C4-2B (cell line): Measurements from ENCODE around the gene FUT4.
"Not testable (repeated sequence)": the region's sequence is repeated elsewhere in the genome, so short reads cannot be mapped to it uniquely, and the experiment has no call there.

ENCODE experiments used
- H3K27ac ChIP-seq: fragments of 450-650 bp; 2 replicates; pipeline ENCODE4 v1.5.1; 2017
- CTCF ChIP-seq: fragments of 450-650 bp; conservative IDR thresholded peaks from 2 replicates; pipeline ENCODE4 v1.5.1; 2017; ENCODE audit warnings: mild to moderate bottlenecking
- ZFX ChIP-seq: fragments of 450-650 bp; IDR thresholded peaks from 2 replicates; pipeline ENCODE4 v1.6.1; 2017

Gene FUT4

GRCh38 chr11:94568717-94569116 is 25.0 kb downstream of the FUT4 start:
- H3K27ac ChIP-seq, result no peak overlapping the region
- TF ChIP-seq CTCF, result no peak
- no peak for TF ChIP-seq ZFX

GRCh38 chr11:94572975-94573374 is 29.3 kb downstream of the FUT4 start:
- H3K27ac ChIP-seq, result not testable (repeated sequence)

GRCh38 chr11:94574193-94574961 is 30.7 kb downstream of the FUT4 start:
- no peak overlapping the region for H3K27ac ChIP-seq
- TF ChIP-seq ZFX, result no peak
- no peak for TF ChIP-seq CTCF

- H3K27ac ChIP-seq, result no peak overlapping the region
- TF ChIP-seq CTCF (no peak), ZFX (no peak)
These were observed 32.6 kb downstream of the FUT4 start for GRCh38 chr11:94576306-94576705.

- no peak overlapping the region for H3K27ac ChIP-seq
- TF ChIP-seq CTCF (no peak), ZFX (no peak)
These were observed 34.1 kb downstream of the FUT4 start for GRCh38 chr11:94577841-94578240.

- no peak for TF ChIP-seq CTCF
- TF ChIP-seq ZFX, result no peak
- no peak overlapping the region for H3K27ac ChIP-seq
These were observed 38.2 kb downstream of the FUT4 start for GRCh38 chr11:94581926-94582325.

GRCh38 chr11:94583213-94583865 is 39.6 kb downstream of the FUT4 start:
- H3K27ac ChIP-seq, result no peak overlapping the region

More at GRCh38 chr11:94583213-94583865, 39.6 kb downstream of the FUT4 start:
- TF ChIP-seq ZFX, result no peak
- TF ChIP-seq CTCF, result no peak
